OCI-LY1 (cell line): ENCODE measurements around the gene MYL3.

Experiments
- H2AFZ ChIP-seq: fragments of 200-600 bp; sonication (generic), shearing (Covaris generic); 2 replicates; pipeline ENCODE4 v1.6.0; 2014; ENCODE audit warnings: antibody characterized with exemption, mild to moderate bottlenecking, low read length
- H3F3A ChIP-seq: fragments of 200-600 bp; sonication (generic), shearing (Covaris generic); 2 replicates; pipeline ENCODE4 v1.6.0; 2014; ENCODE audit warnings: mild to moderate bottlenecking, antibody characterized with exemption, low read length, moderate library complexity; ENCODE audit not compliant: insufficient read depth
- H3K27ac ChIP-seq: fragments of 200-600 bp; sonication (generic); 2 replicates; pipeline ENCODE4 v1.5.1; 2014; ENCODE audit warnings: low read length, mixed run types, mild to moderate bottlenecking, low read depth; ENCODE audit not compliant: poor library complexity, severe bottlenecking
- H3K27me3 ChIP-seq: fragments of 200-600 bp; sonication (generic); 2 replicates; pipeline ENCODE4 v1.6.0; 2014; ENCODE audit warnings: antibody characterized with exemption, mild to moderate bottlenecking, low read length, moderate library complexity; ENCODE audit not compliant: insufficient read depth
- H3K36me3 ChIP-seq: fragments of 200-600 bp; sonication (generic); 2 replicates; pipeline ENCODE4 v1.6.1; 2014; ENCODE audit warnings: mild to moderate bottlenecking, antibody characterized with exemption, low read length, moderate library complexity, mixed read lengths; ENCODE audit not compliant: insufficient read depth
- H3K4me1 ChIP-seq: fragments of 200-600 bp; sonication (generic); 2 replicates; pipeline ENCODE4 v1.5.1; 2014; ENCODE audit warnings: mild to moderate bottlenecking, low read length, moderate library complexity; ENCODE audit not compliant: insufficient read depth, severe bottlenecking
- H3K4me2 ChIP-seq: fragments of 200-600 bp; sonication (generic), shearing (Covaris generic); 2 replicates; pipeline ENCODE4 v1.6.1; 2014; ENCODE audit warnings: low read length
- H3K4me3 ChIP-seq: fragments of 200-600 bp; sonication (generic); 2 replicates; pipeline ENCODE4 v1.5.1; 2014; ENCODE audit warnings: low read length, low read depth, mild to moderate bottlenecking, mixed read lengths; ENCODE audit not compliant: poor library complexity, severe bottlenecking
- H3K79me2 ChIP-seq: fragments of 200-600 bp; shearing (Covaris generic); 2 replicates; pipeline ENCODE4 v1.6.1; 2016; ENCODE audit warnings: mixed run types, low read length, mixed read lengths; ENCODE audit not compliant: insufficient read depth
- H3K9ac ChIP-seq: fragments of 200-600 bp; sonication (generic), shearing (Covaris generic); 2 replicates; pipeline ENCODE4 v1.6.1; 2014; ENCODE audit warnings: mild to moderate bottlenecking, low read length, mixed read lengths
- H3K9me2 ChIP-seq: fragments of 200-600 bp; sonication (generic), shearing (Covaris generic); 2 replicates; pipeline ENCODE4 v1.6.1; 2014; ENCODE audit warnings: low read depth, mild to moderate bottlenecking, low read length, mixed read lengths
- H3K9me3 ChIP-seq: fragments of 200-600 bp; shearing (Covaris generic); 2 replicates; pipeline ENCODE4 v1.6.1; 2014; ENCODE audit warnings: low read length, mixed read lengths
- H4K20me1 ChIP-seq: fragments of 200-600 bp; sonication (generic), shearing (Covaris generic); 2 replicates; pipeline ENCODE4 v1.6.0; 2016; ENCODE audit warnings: mild to moderate bottlenecking, low read length; ENCODE audit not compliant: insufficient read depth
- EZH2 ChIP-seq: fragments of 200-600 bp; sonication (generic), shearing (Covaris generic); IDR thresholded peaks from 2 replicates; pipeline ENCODE4 v1.8.0; 2017; ENCODE audit warnings: borderline replicate concordance, mixed run types, mild to moderate bottlenecking, antibody characterized with exemption, low read length, moderate library complexity, mixed read lengths
- TF ChIP-seq, protein P1 (sequence below): fragments of 200-600 bp; sonication (generic), shearing (Covaris generic); IDR thresholded peaks from 2 replicates; pipeline ENCODE4 v1.5.1; 2017; ENCODE audit warnings: mild to moderate bottlenecking, antibody characterized with exemption, low read length, moderate library complexity, mixed read lengths

MYL3 gene

DNA sequence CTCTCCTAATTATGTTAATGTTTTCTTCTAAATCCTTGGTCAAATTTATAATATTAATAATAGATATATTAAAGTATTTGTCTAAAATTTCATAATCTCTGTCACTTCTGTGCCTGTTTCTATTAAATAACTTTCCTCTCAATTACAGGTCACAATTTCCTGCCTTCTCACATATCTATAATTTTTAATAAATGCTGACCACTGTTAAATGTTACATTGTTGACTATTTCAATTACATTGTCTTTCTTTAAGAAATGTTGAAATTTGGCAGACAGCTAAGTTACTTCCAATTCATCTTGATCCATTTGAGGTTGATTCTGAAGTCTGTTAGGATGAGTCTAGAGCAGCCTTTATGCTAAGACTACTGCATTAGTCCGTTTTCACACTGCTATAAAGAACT, 41.7 kb downstream of the MYL3 start:
- no peaks in the 10 kb centered on the region for H4K20me1 ChIP-seq
- H3K79me2 ChIP-seq: no peaks in the 10 kb centered on the region
- H3K27ac ChIP-seq: no peak overlapping the region
- no peaks in the 10 kb centered on the region for H3F3A ChIP-seq
- peaks cover 9% of the 10 kb centered on the region; the same call in 1 of the 2 replicates for H3K9me3 ChIP-seq
- no peak overlapping the region for H3K4me2 ChIP-seq
- H3K36me3 ChIP-seq: no peaks in the 10 kb centered on the region
- no peak overlapping the region for H3K4me3 ChIP-seq
- no peak overlapping the region for H2AFZ ChIP-seq
- H3K4me1 ChIP-seq: no peaks in the 10 kb centered on the region
- no peaks in the 10 kb centered on the region for H3K27me3 ChIP-seq
- H3K9me2 ChIP-seq: no peaks in the 10 kb centered on the region
- TF ChIP-seq, protein P1, sequence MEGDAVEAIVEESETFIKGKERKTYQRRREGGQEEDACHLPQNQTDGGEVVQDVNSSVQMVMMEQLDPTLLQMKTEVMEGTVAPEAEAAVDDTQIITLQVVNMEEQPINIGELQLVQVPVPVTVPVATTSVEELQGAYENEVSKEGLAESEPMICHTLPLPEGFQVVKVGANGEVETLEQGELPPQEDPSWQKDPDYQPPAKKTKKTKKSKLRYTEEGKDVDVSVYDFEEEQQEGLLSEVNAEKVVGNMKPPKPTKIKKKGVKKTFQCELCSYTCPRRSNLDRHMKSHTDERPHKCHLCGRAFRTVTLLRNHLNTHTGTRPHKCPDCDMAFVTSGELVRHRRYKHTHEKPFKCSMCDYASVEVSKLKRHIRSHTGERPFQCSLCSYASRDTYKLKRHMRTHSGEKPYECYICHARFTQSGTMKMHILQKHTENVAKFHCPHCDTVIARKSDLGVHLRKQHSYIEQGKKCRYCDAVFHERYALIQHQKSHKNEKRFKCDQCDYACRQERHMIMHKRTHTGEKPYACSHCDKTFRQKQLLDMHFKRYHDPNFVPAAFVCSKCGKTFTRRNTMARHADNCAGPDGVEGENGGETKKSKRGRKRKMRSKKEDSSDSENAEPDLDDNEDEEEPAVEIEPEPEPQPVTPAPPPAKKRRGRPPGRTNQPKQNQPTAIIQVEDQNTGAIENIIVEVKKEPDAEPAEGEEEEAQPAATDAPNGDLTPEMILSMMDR: no peak
- TF ChIP-seq EZH2: no peak
- no peak overlapping the region for H3K9ac ChIP-seq

DNA sequence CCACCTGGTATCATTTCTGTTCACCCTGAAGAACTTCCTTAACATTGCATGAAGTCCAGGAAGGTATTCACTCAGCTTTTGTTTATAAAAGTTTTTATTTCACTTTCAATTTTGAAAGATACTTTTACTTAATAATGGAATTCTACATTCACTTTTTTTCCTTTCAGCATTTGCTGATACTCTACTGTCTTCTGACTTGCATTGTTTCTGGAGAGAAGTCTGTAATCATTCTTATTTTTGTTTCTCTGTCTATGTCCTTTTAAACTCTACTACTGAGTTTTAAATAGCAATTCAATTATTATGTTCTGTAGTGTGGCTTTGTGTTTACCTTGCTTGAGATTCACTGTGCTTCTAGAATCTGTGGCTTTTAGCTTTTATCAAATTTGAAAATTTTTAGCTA, 42.4 kb downstream of the MYL3 start:
- no peaks in the 10 kb centered on the region for H3K4me1 ChIP-seq
- no peak overlapping the region for H3K9ac ChIP-seq
- H3K79me2 ChIP-seq: no peaks in the 10 kb centered on the region
- H3K27ac ChIP-seq: no peak overlapping the region
- H3K9me3 ChIP-seq: peaks cover 9% of the 10 kb centered on the region; the same call in 1 of the 2 replicates
- H3K9me2 ChIP-seq: no peaks in the 10 kb centered on the region
- no peaks in the 10 kb centered on the region for H3K27me3 ChIP-seq
- no peaks in the 10 kb centered on the region for H4K20me1 ChIP-seq
- TF ChIP-seq EZH2: no peak
- TF ChIP-seq, protein P1: no peak
- H3K4me2 ChIP-seq: no peak overlapping the region
- no peaks in the 10 kb centered on the region for H3F3A ChIP-seq
- H3K4me3 ChIP-seq: no peak overlapping the region
- H2AFZ ChIP-seq: no peak overlapping the region
- no peaks in the 10 kb centered on the region for H3K36me3 ChIP-seq

DNA sequence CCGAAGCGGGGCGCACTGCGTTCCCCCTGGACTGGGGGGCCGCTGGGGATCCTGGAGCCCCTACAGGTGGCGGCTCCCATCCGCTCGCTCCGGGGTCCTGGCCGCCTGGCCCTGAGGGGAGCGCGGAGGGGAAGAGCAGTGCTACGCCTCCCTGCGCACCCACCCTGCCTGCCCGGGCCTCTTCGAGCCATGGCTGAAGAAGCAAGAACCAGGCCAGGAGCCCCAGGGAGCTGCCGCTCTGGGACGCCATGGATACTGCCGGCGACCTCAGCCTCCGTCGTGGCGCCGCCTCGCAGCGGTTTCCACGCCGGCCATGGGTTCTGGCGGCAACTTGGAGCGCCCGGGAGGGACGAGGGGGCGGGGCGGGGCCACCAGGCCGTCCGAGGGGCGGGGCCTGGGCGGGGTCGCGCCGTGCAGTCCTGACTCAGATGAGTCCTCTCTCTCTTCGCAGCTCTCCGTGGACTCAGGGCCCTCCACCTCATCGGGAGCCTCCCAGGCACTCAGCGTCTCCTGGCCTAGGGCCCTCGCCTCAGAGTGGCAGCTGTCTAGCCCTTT, 50.9 kb downstream of the MYL3 start:
- 0 out of 2 replicates have a peak, but pooled peaks cover 3% of the 10 kb centered on the region for H3K27me3 ChIP-seq
- no peak overlapping the region for H2AFZ ChIP-seq

More for the DNA sequence above, 50.9 kb downstream of the MYL3 start:
- Histone ChIP-seq H3K36me3 (no peaks in the 10 kb centered on the region), H4K20me1 (no peaks in the 10 kb centered on the region), H3K9me2 (no peaks in the 10 kb centered on the region), H3K4me2 (peak overlapping the region; percentile 62), H3K79me2 (no peaks in the 10 kb centered on the region), H3K4me3 (peak overlapping the region; percentile 34), H3K27ac (no peak overlapping the region), H3K9me3 (no peaks in the 10 kb centered on the region), H3K4me1 (no peaks in the 10 kb centered on the region), H3K9ac (no peak overlapping the region), H3F3A (no peaks in the 10 kb centered on the region)
- no peak for TF ChIP-seq EZH2
- TF ChIP-seq, protein P1: no peak
